HEK293 (cell line): Measurements from ENCODE around the gene ODR4.
"Not testable (repeated sequence)": the region's sequence is repeated elsewhere in the genome, so short reads cannot be mapped to it uniquely, and the experiment has no call there.

Source experiments
- CTCF ChIA-PET: fragments of 350-600 bp; formaldehyde crosslinking; extraction: SDS; loops from one replicate; lab custom pipeline; 2021; ENCODE audit warnings: antibody characterized with exemption; lab: Yijun Ruan, JAX
- POLR2A ChIA-PET: fragments of 300-600 bp; formaldehyde crosslinking; extraction: SDS; loops from one replicate; lab custom pipeline; 2020; ENCODE audit warnings: antibody characterized with exemption, inconsistent platforms; lab: Yijun Ruan, JAX
- H3K27ac ChIP-seq: fragments of 200-500 bp; sonication (Bioruptor generic); 2 replicates; pipeline ENCODE4 v1.5.1; 2014; ENCODE audit warnings: low read depth, low read length, control low read depth, inconsistent platforms; ENCODE audit errors: extremely low read depth
- H3K36me3 ChIP-seq, 2 experiments: fragments of 200-500 bp in 1 of 2; sonication (Bioruptor generic) in 1 of 2; 1 replicate in 1 of 2; 2 replicates in 1 of 2; pipeline ENCODE4 v1.5.1; 2014 to 2017; ENCODE audit warnings: inconsistent platforms in 2 of 2, low read length in 2 of 2; ENCODE audit not compliant: control insufficient read depth in 2 of 2, insufficient read depth in 1 of 2
- H3K4me1 ChIP-seq: fragments of 200-500 bp; sonication (Bioruptor generic); 2 replicates; pipeline ENCODE4 v1.5.1; 2014; ENCODE audit warnings: mild to moderate bottlenecking, low read length, inconsistent platforms; ENCODE audit not compliant: control insufficient read depth, insufficient read depth
- H3K4me3 ChIP-seq: 2 replicates; pipeline ENCODE4 v1.5.1; 2011; ENCODE audit warnings: low read depth, mild to moderate bottlenecking, control low read depth, low read length, moderate library complexity
- H3K9me3 ChIP-seq: fragments of 200-500 bp; sonication (Bioruptor generic); 2 replicates; pipeline ENCODE4 v1.5.1; 2014; ENCODE audit warnings: low read depth, low read length, inconsistent platforms; ENCODE audit not compliant: control insufficient read depth, insufficient read depth
- EGR2 ChIP-seq: fragments of 450-650 bp; formaldehyde crosslinking; IDR thresholded peaks from 2 replicates; pipeline ENCODE4 v1.5.1; 2016; ENCODE audit warnings: low read depth, missing biosample characterization, missing genetic modification characterization
- RBAK ChIP-seq: fragments of 450-650 bp; formaldehyde crosslinking; IDR thresholded peaks from 2 replicates; pipeline ENCODE4 v1.5.1; 2016; ENCODE audit warnings: missing biosample characterization, missing genetic modification characterization
- SCRT2 ChIP-seq: fragments of 450-650 bp; formaldehyde crosslinking; IDR thresholded peaks from 2 replicates; pipeline ENCODE4 v1.5.1; 2016; ENCODE audit warnings: missing biosample characterization, missing genetic modification characterization
- SP2 ChIP-seq: fragments of 450-650 bp; formaldehyde crosslinking; IDR thresholded peaks from 2 replicates; pipeline ENCODE4 v1.5.1; 2016; ENCODE audit warnings: missing biosample characterization, missing genetic modification characterization
- SP7 ChIP-seq: fragments of 450-650 bp; formaldehyde crosslinking; IDR thresholded peaks from 2 replicates; pipeline ENCODE4 v1.5.1; 2016; ENCODE audit warnings: missing biosample characterization, missing genetic modification characterization
- YY2 ChIP-seq: fragments of 450-650 bp; formaldehyde crosslinking; IDR thresholded peaks from 2 replicates; pipeline ENCODE4 v1.5.1; 2016; ENCODE audit warnings: missing biosample characterization, missing genetic modification characterization
- ZBTB17 ChIP-seq: fragments of 450-650 bp; formaldehyde crosslinking; IDR thresholded peaks from 2 replicates; pipeline ENCODE4 v1.5.1; 2016; ENCODE audit warnings: missing biosample characterization, missing genetic modification characterization
- ZBTB48 ChIP-seq: fragments of 450-650 bp; formaldehyde crosslinking; IDR thresholded peaks from 2 replicates; pipeline ENCODE4 v1.5.1; 2016; ENCODE audit warnings: missing biosample characterization, missing genetic modification characterization
- ZNF146 ChIP-seq: fragments of 450-650 bp; formaldehyde crosslinking; IDR thresholded peaks from 2 replicates; pipeline ENCODE4 v1.5.1; 2016; ENCODE audit warnings: missing biosample characterization, missing genetic modification characterization
- ZNF157 ChIP-seq: fragments of 450-650 bp; formaldehyde crosslinking; IDR thresholded peaks from 2 replicates; pipeline ENCODE4 v1.5.1; 2016; ENCODE audit warnings: missing biosample characterization, missing genetic modification characterization
- ZNF16 ChIP-seq: fragments of 450-650 bp; formaldehyde crosslinking; IDR thresholded peaks from 2 replicates; pipeline ENCODE4 v1.5.1; 2016; ENCODE audit warnings: low read depth, missing biosample characterization, missing genetic modification characterization
- ZNF433 ChIP-seq: fragments of 450-650 bp; formaldehyde crosslinking; IDR thresholded peaks from 2 replicates; pipeline ENCODE4 v1.5.1; 2016; ENCODE audit warnings: missing biosample characterization, missing genetic modification characterization, low read depth
- ZNF473 ChIP-seq: fragments of 450-650 bp; formaldehyde crosslinking; IDR thresholded peaks from 2 replicates; pipeline ENCODE4 v1.5.1; 2017; ENCODE audit warnings: missing biosample characterization, missing genetic modification characterization
- ZNF48 ChIP-seq: fragments of 450-650 bp; formaldehyde crosslinking; IDR thresholded peaks from 2 replicates; pipeline ENCODE4 v1.5.1; 2016; ENCODE audit warnings: missing biosample characterization, missing genetic modification characterization
- ZNF530 ChIP-seq: fragments of 450-650 bp; formaldehyde crosslinking; IDR thresholded peaks from 2 replicates; pipeline ENCODE4 v1.5.1; 2016; ENCODE audit warnings: low read depth, missing biosample characterization, missing genetic modification characterization
- ZNF558 ChIP-seq: fragments of 450-650 bp; formaldehyde crosslinking; IDR thresholded peaks from 2 replicates; pipeline ENCODE4 v1.5.1; 2016; ENCODE audit warnings: missing biosample characterization, missing genetic modification characterization
- ZNF571 ChIP-seq: fragments of 450-650 bp; formaldehyde crosslinking; IDR thresholded peaks from 2 replicates; pipeline ENCODE4 v1.5.0; 2017; ENCODE audit warnings: missing biosample characterization, missing genetic modification characterization
- ZNF600 ChIP-seq: fragments of 450-650 bp; formaldehyde crosslinking; IDR thresholded peaks from 2 replicates; pipeline ENCODE4 v1.5.1; 2016; ENCODE audit warnings: missing biosample characterization, missing genetic modification characterization
- ZNF776 ChIP-seq: fragments of 450-650 bp; formaldehyde crosslinking; IDR thresholded peaks from 2 replicates; pipeline ENCODE4 v1.5.0; 2017; ENCODE audit warnings: missing biosample characterization, missing genetic modification characterization, borderline replicate concordance
- ZSCAN16 ChIP-seq: fragments of 450-650 bp; formaldehyde crosslinking; IDR thresholded peaks from 2 replicates; pipeline ENCODE4 v1.5.1; 2016; ENCODE audit warnings: missing biosample characterization, missing genetic modification characterization
- TF ChIP-seq, protein P1 (sequence below): fragments of 450-650 bp; formaldehyde crosslinking; IDR thresholded peaks from 2 replicates; pipeline ENCODE4 v1.5.1; 2016; ENCODE audit warnings: missing biosample characterization, missing genetic modification characterization
- TF ChIP-seq, protein P2 (sequence below): fragments of 450-650 bp; formaldehyde crosslinking; IDR thresholded peaks from 2 replicates; pipeline ENCODE4 v1.5.1; 2017; ENCODE audit warnings: missing biosample characterization, missing genetic modification characterization
- TF ChIP-seq, protein P3 (sequence below): fragments of 450-650 bp; formaldehyde crosslinking; IDR thresholded peaks from 2 replicates; pipeline ENCODE4 v1.5.1; 2016; ENCODE audit warnings: missing biosample characterization, missing genetic modification characterization
- TF ChIP-seq, protein P4 (sequence below): fragments of 450-650 bp; formaldehyde crosslinking; IDR thresholded peaks from 2 replicates; pipeline ENCODE4 v1.5.1; 2016; ENCODE audit warnings: missing biosample characterization, missing genetic modification characterization

Gene ODR4

DNA sequence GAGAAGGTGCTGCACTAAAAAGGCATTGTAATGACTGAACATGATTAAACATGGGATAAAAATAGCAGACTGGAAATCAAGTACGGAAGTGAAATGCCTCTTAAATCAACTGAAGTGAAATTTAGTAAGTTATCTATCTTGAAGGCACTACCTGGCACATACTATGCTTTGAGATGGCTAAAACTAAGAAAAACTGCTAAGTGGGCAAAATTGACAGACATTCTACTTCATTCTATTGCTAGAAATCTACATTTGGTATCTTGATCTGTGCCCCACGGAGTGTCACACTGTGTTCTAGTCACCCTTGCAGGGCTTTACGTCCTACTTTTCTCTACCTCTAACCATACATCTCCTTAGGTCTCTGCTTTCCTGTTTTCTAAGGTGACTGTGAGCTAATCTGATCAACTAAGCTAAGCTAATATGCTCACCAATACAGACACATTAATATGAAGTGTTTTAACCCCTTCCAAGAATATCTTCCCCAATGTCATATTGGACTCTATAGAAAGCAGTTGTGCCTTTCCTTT lies 81.2 kb downstream of the ODR4 start (continued):
- TF ChIP-seq, protein P1, sequence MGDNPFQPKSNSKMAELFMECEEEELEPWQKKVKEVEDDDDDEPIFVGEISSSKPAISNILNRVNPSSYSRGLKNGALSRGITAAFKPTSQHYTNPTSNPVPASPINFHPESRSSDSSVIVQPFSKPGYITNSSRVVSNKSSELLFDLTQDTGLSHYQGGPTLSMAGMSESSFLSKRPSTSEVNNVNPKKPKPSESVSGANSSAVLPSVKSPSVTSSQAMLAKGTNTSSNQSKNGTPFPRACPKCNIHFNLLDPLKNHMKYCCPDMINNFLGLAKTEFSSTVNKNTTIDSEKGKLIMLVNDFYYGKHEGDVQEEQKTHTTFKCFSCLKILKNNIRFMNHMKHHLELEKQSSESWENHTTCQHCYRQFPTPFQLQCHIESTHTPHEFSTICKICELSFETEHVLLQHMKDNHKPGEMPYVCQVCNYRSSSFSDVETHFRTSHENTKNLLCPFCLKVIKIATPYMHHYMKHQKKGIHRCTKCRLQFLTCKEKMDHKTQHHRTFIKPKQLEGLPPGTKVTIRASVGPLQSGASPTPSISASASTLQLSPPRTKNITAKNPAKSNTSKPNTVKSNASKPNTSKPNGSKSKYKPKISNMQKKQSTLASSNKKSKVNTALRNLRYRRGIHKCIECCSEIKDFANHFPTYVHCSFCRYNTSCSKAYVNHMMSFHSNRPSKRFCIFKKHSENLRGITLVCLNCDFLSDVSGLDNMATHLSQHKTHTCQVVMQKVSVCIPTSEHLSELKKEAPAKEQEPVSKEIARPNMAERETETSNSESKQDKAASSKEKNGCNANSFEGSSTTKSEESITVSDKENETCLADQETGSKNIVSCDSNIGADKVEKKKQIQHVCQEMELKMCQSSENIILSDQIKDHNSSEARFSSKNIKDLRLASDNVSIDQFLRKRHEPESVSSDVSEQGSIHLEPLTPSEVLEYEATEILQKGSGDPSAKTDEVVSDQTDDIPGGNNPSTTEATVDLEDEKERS (tag by site-specific recombination), result no peak
- no peak for TF ChIP-seq ZBTB17 (tag by site-specific recombination)
- TF ChIP-seq SP2 (tag by site-specific recombination), result no peak
- TF ChIP-seq, protein P2, sequence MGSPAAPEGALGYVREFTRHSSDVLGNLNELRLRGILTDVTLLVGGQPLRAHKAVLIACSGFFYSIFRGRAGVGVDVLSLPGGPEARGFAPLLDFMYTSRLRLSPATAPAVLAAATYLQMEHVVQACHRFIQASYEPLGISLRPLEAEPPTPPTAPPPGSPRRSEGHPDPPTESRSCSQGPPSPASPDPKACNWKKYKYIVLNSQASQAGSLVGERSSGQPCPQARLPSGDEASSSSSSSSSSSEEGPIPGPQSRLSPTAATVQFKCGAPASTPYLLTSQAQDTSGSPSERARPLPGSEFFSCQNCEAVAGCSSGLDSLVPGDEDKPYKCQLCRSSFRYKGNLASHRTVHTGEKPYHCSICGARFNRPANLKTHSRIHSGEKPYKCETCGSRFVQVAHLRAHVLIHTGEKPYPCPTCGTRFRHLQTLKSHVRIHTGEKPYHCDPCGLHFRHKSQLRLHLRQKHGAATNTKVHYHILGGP (tag by site-specific recombination), result no peak
- TF ChIP-seq ZBTB48, result no peak
- TF ChIP-seq ZNF157 (tag by site-specific recombination), result no peak
- TF ChIP-seq ZNF473 (tag by site-specific recombination), result no peak
- no peak for TF ChIP-seq ZNF571 (tag by site-specific recombination)
- TF ChIP-seq ZNF600, result no peak
- no peak for TF ChIP-seq EGR2 (tag by site-specific recombination)

DNA sequence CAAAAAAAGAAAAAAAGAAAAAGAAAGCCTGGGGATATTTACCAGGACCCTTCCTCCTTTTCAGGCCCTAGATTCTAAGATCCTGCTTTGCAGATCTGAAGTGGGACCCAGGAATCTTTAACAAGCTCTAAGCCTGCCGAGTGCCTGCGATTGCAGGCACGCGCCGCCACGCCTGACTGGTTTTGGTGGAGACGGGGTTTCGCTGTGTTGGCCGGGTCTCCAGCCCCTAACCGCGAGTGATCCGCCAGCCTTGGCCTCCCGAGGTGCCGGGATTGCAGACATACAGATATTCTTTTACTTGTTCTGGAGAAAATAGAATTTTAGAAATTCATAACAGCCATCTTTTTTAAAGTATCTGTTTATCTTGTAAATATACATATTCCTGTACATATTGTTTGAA lies 83.5 kb downstream of the ODR4 start:
- POLR2A ChIA-PET, H3K27ac ChIP-seq, H3K4me1 ChIP-seq, H3K9me3 ChIP-seq, H3K4me3 ChIP-seq, CTCF ChIA-PET, H3K36me3 ChIP-seq: not testable (repeated sequence)

DNA sequence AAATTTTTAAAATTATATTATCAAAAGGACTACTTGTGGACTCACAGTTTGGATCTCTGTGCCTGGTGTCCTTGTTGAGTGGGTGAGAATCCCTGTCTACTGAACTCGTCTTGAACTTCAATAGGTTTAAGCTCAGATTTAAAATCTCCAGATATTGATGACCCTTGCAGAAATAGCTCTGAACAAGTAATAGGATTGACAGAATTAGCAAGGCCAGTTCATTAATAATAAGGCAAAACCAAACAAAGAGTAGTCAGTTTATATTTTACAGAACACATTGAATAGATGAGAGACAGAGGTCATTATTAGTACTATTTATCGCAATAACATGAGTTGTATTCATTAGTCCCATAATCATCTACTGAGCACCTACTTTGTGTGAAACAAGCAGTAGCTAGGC lies 85.4 kb downstream of the ODR4 start, which contains the start of gene PDC:
Gene PDC, minus strand, starts transcription at position 101 of the 400 bp plus-strand sequence. CDS start 11,655 bp downstream, outside the sequence.
- no peaks in the 10 kb centered on the region for H3K4me1 ChIP-seq
- H3K4me3 ChIP-seq, result no peak within 1 kb of the TSS
- no peaks in the 10 kb centered on the region for H3K9me3 ChIP-seq
- no peak within 1 kb of the TSS for H3K27ac ChIP-seq
- POLR2A ChIA-PET, result no interaction called here
- no peaks in the 10 kb centered on the region for H3K36me3 ChIP-seq
- no peak for TF ChIP-seq ZNF558 (tag by site-specific recombination)
- no peak for TF ChIP-seq ZNF776
- no peak for TF ChIP-seq ZNF48 (tag by site-specific recombination)
- TF ChIP-seq SP7 (tag by site-specific recombination), result no peak
- no peak for TF ChIP-seq ZSCAN16 (tag by site-specific recombination)
- TF ChIP-seq ZNF146, result no peak
- no peak for TF ChIP-seq ZNF433 (tag by site-specific recombination)
- TF ChIP-seq, protein P3, sequence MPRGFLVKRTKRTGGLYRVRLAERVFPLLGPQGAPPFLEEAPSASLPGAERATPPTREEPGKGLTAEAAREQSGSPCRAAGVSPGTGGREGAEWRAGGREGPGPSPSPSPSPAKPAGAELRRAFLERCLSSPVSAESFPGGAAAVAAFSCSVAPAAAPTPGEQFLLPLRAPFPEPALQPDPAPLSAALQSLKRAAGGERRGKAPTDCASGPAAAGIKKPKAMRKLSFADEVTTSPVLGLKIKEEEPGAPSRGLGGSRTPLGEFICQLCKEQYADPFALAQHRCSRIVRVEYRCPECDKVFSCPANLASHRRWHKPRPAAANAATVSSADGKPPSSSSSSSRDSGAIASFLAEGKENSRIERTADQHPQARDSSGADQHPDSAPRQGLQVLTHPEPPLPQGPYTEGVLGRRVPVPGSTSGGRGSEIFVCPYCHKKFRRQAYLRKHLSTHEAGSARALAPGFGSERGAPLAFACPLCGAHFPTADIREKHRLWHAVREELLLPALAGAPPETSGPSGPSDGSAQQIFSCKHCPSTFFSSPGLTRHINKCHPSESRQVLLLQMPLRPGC, result no peak
- no peak for TF ChIP-seq RBAK (tag by site-specific recombination)
- TF ChIP-seq SCRT2 (tag by site-specific recombination), result no peak
- TF ChIP-seq YY2 (tag by site-specific recombination), result no peak
- no peak for TF ChIP-seq SP2 (tag by site-specific recombination)
- TF ChIP-seq ZNF530 (tag by site-specific recombination), result no peak
- TF ChIP-seq, protein P4, sequence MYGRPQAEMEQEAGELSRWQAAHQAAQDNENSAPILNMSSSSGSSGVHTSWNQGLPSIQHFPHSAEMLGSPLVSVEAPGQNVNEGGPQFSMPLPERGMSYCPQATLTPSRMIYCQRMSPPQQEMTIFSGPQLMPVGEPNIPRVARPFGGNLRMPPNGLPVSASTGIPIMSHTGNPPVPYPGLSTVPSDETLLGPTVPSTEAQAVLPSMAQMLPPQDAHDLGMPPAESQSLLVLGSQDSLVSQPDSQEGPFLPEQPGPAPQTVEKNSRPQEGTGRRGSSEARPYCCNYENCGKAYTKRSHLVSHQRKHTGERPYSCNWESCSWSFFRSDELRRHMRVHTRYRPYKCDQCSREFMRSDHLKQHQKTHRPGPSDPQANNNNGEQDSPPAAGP (tag by site-specific recombination), result no peak
- no peak for TF ChIP-seq ZNF16
- CTCF ChIA-PET, result no interaction called here
